Heart left ventricle (tissue), 13 donors: ENCODE data around the gene CD86.

Experiments used
- POLR2A ChIP-seq, 2 donors: fragments of 450-650 bp; IDR thresholded peaks; one replicate each; pipeline ENCODE4 v1.6.1; 2017; ENCODE audit warnings: antibody characterized with exemption in 2 of 2, mild to moderate bottlenecking in 2 of 2, moderate library complexity in 2 of 2
- TF ChIP-seq, protein P1 (sequence below), 12 donors: fragments of 200-600 bp; sonication (generic) in 4 of 12; IDR thresholded peaks; one replicate each; pipeline versions ENCODE4 v1.5.0 to v1.8.0; 2018 to 2022; ENCODE audit warnings: antibody characterized with exemption in 12 of 12, mild to moderate bottlenecking in 5 of 12
- donor health status: ischemic (EF 13 %, LVEDD 7.1; RV severe dilation, severe dysfunction).
- donor health status: DM: no; HTN: yes; CAD: no.
- donor health status: DM: no; HTN: no; CAD: no.
- donor health status: ischemic (EF 25% LVEDD 6.9; RV normal size, moderate dysfunction).
- donor health status: ischemic (EF 25% LVEDD 5.7; RV mildly dilated, moderate dysfunction).
- donor health status: ischemic (EF 35%, LVEDD 5.7; RV mildly dilated, moderate dysfunction).
- donor health status: nonischemic (EF 11% LVEDD 7.7; RV severe dilation, severe dysfunction).
- donor health status: DM: yes; HTN: yes; CAD: no.
- donor health status: PGD.
- donor health status: ischemic (EF 29% LVEDD 5.4; RV normal size, mild dysfunction).
- donor health status: nonischemic (EF 23%, LVEDD 6.1; RV moderate dilation, normal function).

DNA sequence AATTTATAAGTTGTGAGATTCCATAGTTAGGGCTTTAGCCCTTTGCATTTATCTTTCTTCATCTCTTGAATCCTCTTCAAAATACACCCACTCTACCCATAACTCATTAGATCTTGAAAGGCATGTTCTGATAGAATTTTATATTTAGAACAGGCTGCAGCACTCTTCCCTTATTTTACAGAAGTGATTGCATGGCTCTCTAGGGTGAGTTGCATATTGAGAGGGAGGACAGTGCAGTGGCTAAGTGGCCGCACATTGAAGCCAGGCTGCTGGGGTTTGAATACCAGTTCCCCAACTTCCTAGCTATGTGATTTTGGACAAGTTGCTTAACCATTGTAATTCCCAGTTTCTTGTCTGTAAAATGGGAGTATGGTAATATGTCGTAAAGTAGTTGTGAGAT lies 2.5 kb downstream of the CD86 start:
- TF ChIP-seq, protein P1, sequence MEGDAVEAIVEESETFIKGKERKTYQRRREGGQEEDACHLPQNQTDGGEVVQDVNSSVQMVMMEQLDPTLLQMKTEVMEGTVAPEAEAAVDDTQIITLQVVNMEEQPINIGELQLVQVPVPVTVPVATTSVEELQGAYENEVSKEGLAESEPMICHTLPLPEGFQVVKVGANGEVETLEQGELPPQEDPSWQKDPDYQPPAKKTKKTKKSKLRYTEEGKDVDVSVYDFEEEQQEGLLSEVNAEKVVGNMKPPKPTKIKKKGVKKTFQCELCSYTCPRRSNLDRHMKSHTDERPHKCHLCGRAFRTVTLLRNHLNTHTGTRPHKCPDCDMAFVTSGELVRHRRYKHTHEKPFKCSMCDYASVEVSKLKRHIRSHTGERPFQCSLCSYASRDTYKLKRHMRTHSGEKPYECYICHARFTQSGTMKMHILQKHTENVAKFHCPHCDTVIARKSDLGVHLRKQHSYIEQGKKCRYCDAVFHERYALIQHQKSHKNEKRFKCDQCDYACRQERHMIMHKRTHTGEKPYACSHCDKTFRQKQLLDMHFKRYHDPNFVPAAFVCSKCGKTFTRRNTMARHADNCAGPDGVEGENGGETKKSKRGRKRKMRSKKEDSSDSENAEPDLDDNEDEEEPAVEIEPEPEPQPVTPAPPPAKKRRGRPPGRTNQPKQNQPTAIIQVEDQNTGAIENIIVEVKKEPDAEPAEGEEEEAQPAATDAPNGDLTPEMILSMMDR (IDR thresholded peaks at IDR 0.05), result no peak
- no peak for TF ChIP-seq POLR2A (IDR thresholded peaks at IDR 0.05)
